DOHH2 (cell line): Measurements from ENCODE around the gene PRSS56.

ENCODE experiments used
- H3F3A ChIP-seq: fragments of 200-600 bp; sonication (generic), shearing (Covaris generic); 2 replicates; pipeline ENCODE4 v1.6.0; 2016; ENCODE audit warnings: antibody characterized with exemption, mild to moderate bottlenecking; ENCODE audit not compliant: control insufficient read depth, insufficient read depth
- H3K27ac ChIP-seq: fragments of 200-600 bp; sonication (generic); 2 replicates; pipeline ENCODE4 v1.5.1; 2014; ENCODE audit warnings: low read depth, mild to moderate bottlenecking, low read length, moderate library complexity
- H3K27me3 ChIP-seq: fragments of 200-600 bp; sonication (generic); 2 replicates; pipeline ENCODE4 v1.6.1; 2014; ENCODE audit warnings: mild to moderate bottlenecking, low read length, mixed read lengths; ENCODE audit not compliant: control insufficient read depth
- H3K36me3 ChIP-seq: fragments of 200-600 bp; sonication (generic); 2 replicates; pipeline ENCODE4 v1.6.1; 2014; ENCODE audit warnings: mild to moderate bottlenecking, low read length, moderate library complexity, mixed read lengths; ENCODE audit not compliant: control insufficient read depth
- H3K4me1 ChIP-seq: fragments of 200-600 bp; sonication (generic); 2 replicates; pipeline ENCODE4 v1.6.1; 2014; ENCODE audit warnings: mild to moderate bottlenecking, low read length, mixed read lengths; ENCODE audit not compliant: control insufficient read depth
- H3K4me2 ChIP-seq: fragments of 200-600 bp; sonication (generic); 2 replicates; pipeline ENCODE4 v1.6.0; 2014; ENCODE audit warnings: mild to moderate bottlenecking, low read length, moderate library complexity
- H3K4me3 ChIP-seq: fragments of 200-600 bp; sonication (generic); 2 replicates; pipeline ENCODE4 v1.5.1; 2014; ENCODE audit warnings: mild to moderate bottlenecking, low read length, mixed read lengths
- H3K79me2 ChIP-seq: fragments of 200-600 bp; sonication (generic); 2 replicates; pipeline ENCODE4 v1.6.1; 2014; ENCODE audit warnings: mild to moderate bottlenecking, low read length, mixed read lengths; ENCODE audit not compliant: control insufficient read depth
- H3K9me2 ChIP-seq: fragments of 200-600 bp; sonication (generic); replicated peaks from 2 replicates; pipeline ENCODE4 v1.6.1; 2014; ENCODE audit warnings: mild to moderate bottlenecking, low read length, mixed read lengths; ENCODE audit not compliant: control insufficient read depth
- H3K9me3 ChIP-seq: fragments of 200-600 bp; sonication (generic); 2 replicates; pipeline ENCODE4 v1.6.1; 2014; ENCODE audit warnings: antibody characterized with exemption, low read length, mixed read lengths; ENCODE audit not compliant: control insufficient read depth, insufficient read depth
- H4K20me1 ChIP-seq: fragments of 200-600 bp; sonication (generic); 2 replicates; pipeline ENCODE4 v1.6.0; 2014; ENCODE audit warnings: low read depth, mild to moderate bottlenecking, antibody characterized with exemption, low read length, moderate library complexity; ENCODE audit not compliant: control insufficient read depth, insufficient read depth
- CTCF ChIP-seq: fragments of 200-600 bp; sonication (generic); IDR thresholded peaks from one replicate; pipeline ENCODE4 v1.5.1; 2014; ENCODE audit warnings: antibody characterized with exemption, mild to moderate bottlenecking, low read depth, low read length; ENCODE audit not compliant: poor library complexity, severe bottlenecking
- EZH2phosphoT487 ChIP-seq: fragments of 200-600 bp; sonication (generic); IDR thresholded peaks from 2 replicates; pipeline ENCODE4 v1.6.1; 2017; ENCODE audit warnings: borderline replicate concordance, mild to moderate bottlenecking, antibody characterized with exemption, low read length, moderate library complexity, mixed read lengths

Gene PRSS56

GRCh38 chr2:232534940-232535651, 14.9 kb downstream of the PRSS56 start:
- no peak for TF ChIP-seq EZH2phosphoT487
- no peak for TF ChIP-seq CTCF
- no peak overlapping the region for H3K4me2 ChIP-seq
- no peaks in the 10 kb centered on the region for H3K27me3 ChIP-seq
- no peaks in the 10 kb centered on the region for H4K20me1 ChIP-seq
- H3K36me3 ChIP-seq = no peaks in the 10 kb centered on the region
- H3K4me3 ChIP-seq = no peak overlapping the region
- no peak overlapping the region for H3K27ac ChIP-seq
- peaks cover 7% of the 10 kb centered on the region; the same call in 1 of the 2 replicates for H3F3A ChIP-seq
- H3K9me2 ChIP-seq = no peaks in the 10 kb centered on the region
- H3K4me1 ChIP-seq = peaks cover 63% of the 10 kb centered on the region
- H3K79me2 ChIP-seq = no peaks in the 10 kb centered on the region
- H3K9me3 ChIP-seq = no peaks in the 10 kb centered on the region

- H3K27me3 ChIP-seq = no peaks in the 10 kb centered on the region
- H3K9me2 ChIP-seq = no peaks in the 10 kb centered on the region
- no peaks in the 10 kb centered on the region for H3K79me2 ChIP-seq
- H3K27ac ChIP-seq = no peak overlapping the region
- no peaks in the 10 kb centered on the region for H3K9me3 ChIP-seq
- peaks cover 7% of the 10 kb centered on the region; the same call in 1 of the 2 replicates for H3F3A ChIP-seq
- H3K4me3 ChIP-seq = no peak overlapping the region
- H3K4me2 ChIP-seq = no peak overlapping the region
- no peaks in the 10 kb centered on the region for H4K20me1 ChIP-seq
- H3K36me3 ChIP-seq = no peaks in the 10 kb centered on the region
- peaks cover 54% of the 10 kb centered on the region for H3K4me1 ChIP-seq
- TF ChIP-seq CTCF (no peak), EZH2phosphoT487 (no peak)
These were observed 15.8 kb downstream of the PRSS56 start for GRCh38 chr2:232535761-232536530.

- no peaks in the 10 kb centered on the region for H4K20me1 ChIP-seq
- H3K4me2 ChIP-seq = no peak overlapping the region
- no peaks in the 10 kb centered on the region for H3K36me3 ChIP-seq
- no peaks in the 10 kb centered on the region for H3K79me2 ChIP-seq
- H3K27ac ChIP-seq = no peak overlapping the region
- peaks cover 3% of the 10 kb centered on the region; the same call in 1 of the 2 replicates for H3F3A ChIP-seq
- no peaks in the 10 kb centered on the region for H3K9me2 ChIP-seq
- TF ChIP-seq CTCF (peak; percentile 89), EZH2phosphoT487 (no peak)
- H3K27me3 ChIP-seq = no peaks in the 10 kb centered on the region
- H3K4me1 ChIP-seq = peaks cover 43% of the 10 kb centered on the region
- H3K4me3 ChIP-seq = no peak overlapping the region
- no peaks in the 10 kb centered on the region for H3K9me3 ChIP-seq
These were observed 16.9 kb downstream of the PRSS56 start for GRCh38 chr2:232537079-232537478.
